CD4-positive, alpha-beta memory T cell (primary cell): ENCODE results near the gene C20orf202. TPM values are rescaled to one million over a fixed set of nuclear protein-coding genes. Genes with fewer than 3 reads are reported as not detected.
"Not testable (repeated sequence)": the region's sequence is repeated elsewhere in the genome, so short reads cannot be mapped to it uniquely, and the experiment has no call there.

ENCODE experiments used
- CTCF ChIA-PET: fragments of 350-600 bp; sonication (Branson Sonifier 250); formaldehyde crosslinking; loops from one replicate; lab custom pipeline; 2021; ENCODE audit warnings: inconsistent platforms; ENCODE audit not compliant: partially characterized antibody; lab: Charles Lee
- POLR2A ChIA-PET: fragments of 350-600 bp; sonication (Branson Sonifier 250); formaldehyde crosslinking; loops from one replicate; lab custom pipeline; 2021; ENCODE audit not compliant: partially characterized antibody; lab: Charles Lee
- DNase-seq, 5 donors: peaks; one replicate each; pipeline versions ENCODE4 v3.0.0 to v3.0.0-alpha.2; 2020 to 2022; ENCODE audit warnings: mixed read lengths in 1 of 5
- H3K27ac ChIP-seq: one replicate; pipeline ENCODE4 v1.7.0; 2013; ENCODE audit warnings: low read depth, low read length
- H3K27me3 ChIP-seq: 2 replicates; pipeline ENCODE4 v1.7.0; 2013; ENCODE audit warnings: mild to moderate bottlenecking, low read length, moderate library complexity; ENCODE audit not compliant: insufficient read depth
- H3K36me3 ChIP-seq: 2 replicates; pipeline ENCODE4 v1.7.0; 2013; ENCODE audit warnings: mild to moderate bottlenecking, low read length, moderate library complexity; ENCODE audit not compliant: insufficient read depth
- H3K4me1 ChIP-seq: 2 replicates; pipeline ENCODE4 v1.7.0; 2013; ENCODE audit warnings: mild to moderate bottlenecking, low read length, moderate library complexity; ENCODE audit not compliant: insufficient read depth
- H3K4me3 ChIP-seq, 2 donors: one replicate each; pipeline ENCODE4 v1.7.0; 2013; ENCODE audit warnings: low read length in 2 of 2, mild to moderate bottlenecking in 1 of 2
- H3K9me3 ChIP-seq, 2 donors: one replicate each; pipeline ENCODE4 v1.7.0; 2013; ENCODE audit warnings: low read length in 2 of 2, control low read depth in 1 of 2; ENCODE audit not compliant: control insufficient read depth in 1 of 2
- H3K27ac Mint-ChIP-seq, 7 donors: one replicate each; pipeline ENCODE4 v1.8.0; 2020 to 2021; ENCODE audit warnings: mixed read lengths in 7 of 7, mild to moderate bottlenecking in 6 of 7, inconsistent platforms in 3 of 7, moderate library complexity in 3 of 7
- H3K27me3 Mint-ChIP-seq, 2 donors: one replicate each; pipeline ENCODE4 v1.8.0; 2020 to 2021; ENCODE audit warnings: mixed read lengths in 2 of 2
- H3K36me3 Mint-ChIP-seq, 2 donors: one replicate each; pipeline ENCODE4 v1.8.0; 2020 to 2021; ENCODE audit warnings: mixed read lengths in 2 of 2, inconsistent platforms in 1 of 2, mild to moderate bottlenecking in 1 of 2
- H3K4me1 Mint-ChIP-seq, 4 donors: one replicate each; pipeline ENCODE4 v1.8.0; 2020 to 2021; ENCODE audit warnings: mixed read lengths in 4 of 4, mild to moderate bottlenecking in 1 of 4
- H3K4me3 Mint-ChIP-seq, 8 donors: one replicate each; pipeline ENCODE4 v1.8.0; 2020 to 2021; ENCODE audit warnings: mixed read lengths in 8 of 8, mild to moderate bottlenecking in 7 of 8, moderate library complexity in 6 of 8, inconsistent platforms in 3 of 8
- H3K9me3 Mint-ChIP-seq, 8 donors: one replicate each; pipeline ENCODE4 v1.8.0; 2020 to 2021; ENCODE audit warnings: mixed read lengths in 8 of 8, mild to moderate bottlenecking in 5 of 8, inconsistent platforms in 3 of 8, moderate library complexity in 1 of 8
- intact Hi-C: fragments of 100-400 bp; cut with micrococcal nuclease; formaldehyde crosslinking; loops from one replicate; pipeline ENCODE4 v1.15.1; 2023
- polyA plus RNA-seq, 2 donors: library from polyadenylated mRNA; unstranded; fragments of 300-500 nt; fragmentation: Illumina TruSeq; gene quantifications; one replicate each; pipeline ENCODE4 v1.2.3, GENCODE V29; 2021
- total RNA-seq, 2 experiments: library from RNA; stranded (reverse); gene quantifications; one replicate each; pipeline ENCODE4 v1.2.3, GENCODE V29; 2021

C20orf202 gene
- total and polyA plus RNA-seq, 4 experiments from 2014 or later = 0.18 to 0.20 TPM; not detected in 2

- Mint-ChIP-seq H3K4me3 (no peak overlapping the region), H3K9me3 (no peaks in the 10 kb centered on the region), H3K27ac (no peak overlapping the region), H3K27me3 (peaks cover 14% of the 10 kb centered on the region in 2 donors), H3K36me3 (no peaks in the 10 kb centered on the region), H3K4me1 (peaks cover 0 to 1% (median 0%) of the 10 kb centered on the region in 4 donors)
- POLR2A ChIA-PET = interaction anchor here (1.1 kb wide), 1 partner anchor 13 kb away, joined by 4 read pairs; no protein-coding TSS in a partner anchor
- no peaks in the 10 kb centered on the region for H3K9me3 ChIP-seq
- H3K4me1 ChIP-seq = no peaks in the 10 kb centered on the region
- DNase-seq = no peak
- H3K27ac ChIP-seq = no peak overlapping the region
- H3K27me3 ChIP-seq = no peaks in the 10 kb centered on the region
- no peaks in the 10 kb centered on the region for H3K36me3 ChIP-seq
- H3K4me3 ChIP-seq = no peak overlapping the region
- intact Hi-C loops = no loop called here
- CTCF ChIA-PET = no interaction called here
These were observed 38.8 kb downstream of the C20orf202 start for GRCh38 chr20:1242099-1242498.

GRCh38 chr20:1242530-1242929, 39.3 kb downstream of the C20orf202 start:
- POLR2A ChIA-PET = no interaction called here
- H3K4me3 ChIP-seq = no peak overlapping the region
- intact Hi-C loops = no loop called here
- no peaks in the 10 kb centered on the region for H3K9me3 Mint-ChIP-seq
- H3K4me1 ChIP-seq = no peaks in the 10 kb centered on the region
- CTCF ChIA-PET = no interaction called here
- H3K27me3 ChIP-seq = no peaks in the 10 kb centered on the region
- H3K4me1 Mint-ChIP-seq = peaks cover 0 to 1% (median 0%) of the 10 kb centered on the region in 4 donors
- no peak overlapping the region for H3K4me3 Mint-ChIP-seq
- no peaks in the 10 kb centered on the region for H3K36me3 Mint-ChIP-seq
- no peak for DNase-seq
- peaks cover 14% of the 10 kb centered on the region in 2 donors for H3K27me3 Mint-ChIP-seq
- H3K27ac ChIP-seq = no peak overlapping the region
- no peaks in the 10 kb centered on the region for H3K36me3 ChIP-seq
- H3K27ac Mint-ChIP-seq = no peak overlapping the region
- no peaks in the 10 kb centered on the region for H3K9me3 ChIP-seq

GRCh38 chr20:1245578-1245977, 42.3 kb downstream of the C20orf202 start:
- Histone ChIP-seq H3K36me3 (no peaks in the 10 kb centered on the region), H3K4me1 (no peaks in the 10 kb centered on the region), H3K4me3 (no peak overlapping the region), H3K27me3 (no peaks in the 10 kb centered on the region), H3K9me3 (no peaks in the 10 kb centered on the region), H3K27ac (no peak overlapping the region)
- ChIA-PET CTCF (no interaction called here), POLR2A (no interaction called here)
- Mint-ChIP-seq H3K36me3 (no peaks in the 10 kb centered on the region), H3K4me3 (no peak overlapping the region), H3K27me3 (peaks cover 14% of the 10 kb centered on the region in 2 donors), H3K9me3 (no peaks in the 10 kb centered on the region), H3K4me1 (peaks cover 0 to 1% (median 0%) of the 10 kb centered on the region in 4 donors), H3K27ac (no peak overlapping the region)
- intact Hi-C loops = no loop called here
- DNase-seq = no peak

GRCh38 chr20:1247689-1248088, 44.4 kb downstream of the C20orf202 start:
- H3K4me1 ChIP-seq = peaks cover 3% of the 10 kb centered on the region
- POLR2A ChIA-PET = no interaction called here
- CTCF ChIA-PET = no interaction called here
- Mint-ChIP-seq H3K9me3 (peaks cover 0 to 4% (median 0%) of the 10 kb centered on the region in 8 donors), H3K36me3 (no peaks in the 10 kb centered on the region), H3K4me3 (no peak overlapping the region), H3K4me1 (peaks cover 4 to 11% (median 6%) of the 10 kb centered on the region in 4 donors), H3K27me3 (peaks cover 0 to 8% of the 10 kb centered on the region in 2 donors), H3K27ac (no peak overlapping the region)
- DNase-seq = no peak
- H3K27ac ChIP-seq = no peak overlapping the region
- H3K27me3 ChIP-seq = no peaks in the 10 kb centered on the region
- no peaks in the 10 kb centered on the region for H3K36me3 ChIP-seq
- H3K4me3 ChIP-seq = no peak overlapping the region
- H3K9me3 ChIP-seq = no peaks in the 10 kb centered on the region
- intact Hi-C loops = no loop called here

- H3K9me3 Mint-ChIP-seq, H3K36me3 ChIP-seq, H3K36me3 Mint-ChIP-seq, H3K4me3 Mint-ChIP-seq, H3K9me3 ChIP-seq, H3K27me3 Mint-ChIP-seq, H3K4me3 ChIP-seq, H3K4me1 ChIP-seq, intact Hi-C loops, CTCF ChIA-PET, H3K27me3 ChIP-seq, H3K27ac Mint-ChIP-seq, DNase-seq, H3K27ac ChIP-seq, POLR2A ChIA-PET: not testable (repeated sequence)
- peaks cover 4 to 11% (median 6%) of the 10 kb centered on the region in 4 donors for H3K4me1 Mint-ChIP-seq
These were observed 47.0 kb downstream of the C20orf202 start for GRCh38 chr20:1250282-1250681.

- Mint-ChIP-seq H3K9me3 (peaks cover 0 to 4% (median 0%) of the 10 kb centered on the region in 8 donors), H3K27ac (no peak overlapping the region), H3K4me3 (no peak overlapping the region), H3K36me3 (no peaks in the 10 kb centered on the region), H3K27me3 (peaks cover 3 to 6% of the 10 kb centered on the region in 2 donors), H3K4me1 (peaks cover 4 to 11% (median 6%) of the 10 kb centered on the region in 4 donors)
- intact Hi-C loops = no loop called here
- no peaks in the 10 kb centered on the region for H3K36me3 ChIP-seq
- H3K9me3 ChIP-seq = no peaks in the 10 kb centered on the region
- no peak overlapping the region for H3K4me3 ChIP-seq
- ChIA-PET POLR2A (no interaction called here), CTCF (no interaction called here)
- H3K27ac ChIP-seq = no peak overlapping the region
- DNase-seq = no peak
- peaks cover 19% of the 10 kb centered on the region for H3K27me3 ChIP-seq
- H3K4me1 ChIP-seq = peaks cover 3% of the 10 kb centered on the region
These were observed 49.2 kb downstream of the C20orf202 start for GRCh38 chr20:1252416-1252815.

- Histone ChIP-seq H3K36me3 (no peaks in the 10 kb centered on the region), H3K27ac (no peak overlapping the region), H3K4me3 (no peak overlapping the region), H3K27me3 (peaks cover 23% of the 10 kb centered on the region), H3K4me1 (peaks cover 3% of the 10 kb centered on the region), H3K9me3 (no peaks in the 10 kb centered on the region)
- POLR2A ChIA-PET = interaction anchor here (0.8 kb wide), 1 partner anchor 13 kb away, joined by 4 read pairs; no protein-coding TSS in a partner anchor
- DNase-seq = no peak
- H3K36me3 Mint-ChIP-seq = no peaks in the 10 kb centered on the region
- peaks cover 3 to 6% of the 10 kb centered on the region in 2 donors for H3K27me3 Mint-ChIP-seq
- H3K4me1 Mint-ChIP-seq = peaks cover 4 to 11% (median 6%) of the 10 kb centered on the region in 4 donors
- peaks cover 0 to 4% (median 0%) of the 10 kb centered on the region in 8 donors for H3K9me3 Mint-ChIP-seq
- intact Hi-C loops = no loop called here
- H3K4me3 Mint-ChIP-seq = no peak overlapping the region
- CTCF ChIA-PET = interaction anchor here (1.4 kb wide), 1 partner anchor 41 kb away, joined by 4 read pairs; no protein-coding TSS in a partner anchor
- H3K27ac Mint-ChIP-seq = no peak overlapping the region
These were observed 51.0 kb downstream of the C20orf202 start for GRCh38 chr20:1254254-1254653.
